Skin epidermis (tissue), 12 donors: ENCODE measurements around the gene ZNF236.
A peak's percentile ranks its signal among the peaks of the same experiment; 100 is the strongest.
"Not testable (repeated sequence)": the region's sequence is repeated elsewhere in the genome, so short reads cannot be mapped to it uniquely, and the experiment has no call there.

Experiments used
- H3K27ac ChIP-seq, 21 experiments: fragments of 200-600 bp; sonication (generic) in 11 of 21; one replicate each; pipeline ENCODE4 v1.5.0; 2020; ENCODE audit warnings: mild to moderate bottlenecking in 3 of 21, inconsistent platforms in 2 of 21, moderate library complexity in 2 of 21
- H3K4me3 ChIP-seq, 7 experiments: fragments of 200-600 bp; sonication (generic) in 2 of 7; one replicate each; pipeline ENCODE4 v1.5.0; 2020; ENCODE audit warnings: inconsistent platforms in 2 of 7, mild to moderate bottlenecking in 2 of 7, moderate library complexity in 1 of 7

ZNF236 gene

DNA sequence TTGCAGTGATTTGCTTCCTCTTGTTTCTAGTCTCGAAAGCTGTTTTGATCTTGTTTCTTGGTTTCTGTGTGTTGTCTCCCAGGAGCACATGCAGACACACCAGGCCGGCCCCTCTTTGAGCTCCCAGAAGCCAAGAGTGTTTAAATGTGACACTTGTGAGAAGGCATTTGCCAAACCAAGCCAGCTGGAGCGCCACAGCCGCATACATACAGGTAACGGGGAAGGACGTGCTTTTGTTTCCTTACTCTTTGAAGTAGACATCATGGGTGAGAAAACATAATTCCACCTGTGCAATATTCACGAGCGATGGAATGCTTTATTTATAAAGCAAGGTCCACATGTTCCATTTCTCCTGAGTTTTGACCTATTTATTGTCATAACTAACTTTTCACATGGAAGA is 137.2 kb downstream of the ZNF236 start:
- H3K4me3 ChIP-seq, result no peak overlapping the region

DNA sequence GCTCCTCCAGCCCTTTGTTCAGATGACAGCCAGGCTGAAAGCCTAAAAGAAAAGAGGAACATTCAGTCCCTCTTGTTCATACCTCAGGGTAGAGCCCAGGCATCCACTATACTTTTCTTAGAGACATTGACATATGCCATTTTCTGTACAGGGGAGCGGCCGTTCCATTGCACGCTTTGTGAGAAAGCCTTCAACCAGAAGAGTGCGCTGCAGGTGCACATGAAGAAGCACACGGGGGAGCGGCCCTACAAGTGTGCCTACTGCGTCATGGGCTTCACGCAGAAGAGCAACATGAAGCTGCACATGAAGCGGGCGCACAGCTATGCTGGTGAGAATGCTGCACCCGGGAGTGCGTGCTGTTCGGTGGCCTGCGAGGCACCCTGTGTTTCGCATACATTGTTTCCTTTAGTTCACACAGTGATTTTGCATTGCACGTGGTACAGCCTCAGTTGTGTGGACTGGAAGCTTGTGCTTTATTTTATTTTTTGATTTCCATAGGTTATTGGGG is 138.2 kb downstream of the ZNF236 start:
- no peak overlapping the region for H3K4me3 ChIP-seq
- no peak overlapping the region for H3K27ac ChIP-seq

More for the DNA sequence above, 137.2 kb downstream of the ZNF236 start:
- H3K27ac ChIP-seq, result no peak overlapping the region

DNA sequence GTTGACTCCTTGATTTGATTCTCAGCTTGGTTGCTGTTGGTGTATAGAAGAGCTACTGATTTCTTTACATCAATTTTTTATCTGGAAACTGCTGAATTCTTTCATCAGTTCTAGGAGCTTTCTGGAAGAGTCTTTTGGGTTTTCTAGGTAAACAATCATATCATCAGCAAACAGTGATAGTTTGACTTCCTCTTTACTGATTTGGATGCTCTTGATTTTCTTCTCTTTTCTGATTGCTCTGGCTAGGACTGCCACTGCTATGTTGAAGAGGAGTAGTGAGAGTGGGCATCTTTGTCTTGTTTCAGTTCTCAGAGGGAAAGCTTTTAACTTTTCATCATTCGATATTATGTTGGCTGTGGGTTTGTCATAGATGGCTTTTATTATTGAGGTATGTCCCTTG is 140.5 kb downstream of the ZNF236 start:
- H3K27ac ChIP-seq, result no peak overlapping the region

DNA sequence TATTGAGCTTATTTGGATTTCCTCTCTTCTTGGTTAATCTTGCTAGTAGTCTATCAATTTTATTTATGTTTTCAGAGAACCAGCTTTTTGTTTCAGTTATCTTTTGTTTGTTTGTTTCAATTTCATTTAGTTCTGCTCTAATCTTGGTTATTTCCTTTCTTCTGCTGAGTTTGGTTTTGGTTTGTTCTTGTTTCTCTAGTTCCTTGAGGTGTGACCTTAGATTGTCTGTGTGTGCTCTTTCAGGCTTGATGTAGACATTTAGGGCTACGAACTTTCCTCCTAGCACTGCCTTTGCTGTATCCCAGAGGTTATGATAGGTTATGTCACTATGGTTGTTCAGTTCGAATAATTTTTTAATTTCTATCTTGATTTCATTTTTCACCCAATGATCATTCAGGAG is 141.6 kb downstream of the ZNF236 start:
- Histone ChIP-seq H3K27ac (peak overlapping the region in 1 of 21 experiments; percentile 6), H3K4me3 (no peak overlapping the region)

More for the DNA sequence above, 140.5 kb downstream of the ZNF236 start:
- H3K4me3 ChIP-seq, result no peak overlapping the region

DNA sequence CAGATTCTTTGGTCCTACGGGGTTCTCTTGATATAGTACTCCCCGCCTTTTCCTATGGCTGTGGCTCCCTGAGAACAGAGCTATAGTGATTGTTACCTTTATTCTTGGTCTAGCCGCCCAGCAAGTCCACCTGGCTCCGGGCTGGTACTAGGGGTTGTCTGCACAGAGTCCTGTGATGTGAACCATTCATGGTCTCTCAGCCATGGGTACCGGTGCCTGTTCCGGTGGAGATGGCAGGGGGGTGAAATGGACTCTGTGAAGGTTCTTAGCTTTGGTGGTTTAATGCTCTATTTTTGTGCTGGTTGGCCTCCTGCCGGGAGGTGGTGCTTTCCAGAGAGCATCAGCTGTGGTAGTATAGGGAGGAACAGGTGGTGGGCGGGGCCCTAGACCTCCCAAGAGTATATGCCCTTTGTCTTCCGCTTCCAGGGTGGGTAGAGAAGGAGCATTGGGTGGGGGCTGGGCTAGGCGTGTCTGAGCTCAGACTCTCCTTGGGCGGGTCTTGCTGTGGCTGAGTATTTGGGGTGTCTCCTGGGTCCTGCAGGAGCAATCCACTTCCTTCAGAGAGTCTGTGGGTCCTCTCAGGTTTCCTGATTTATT is 143.3 kb downstream of the ZNF236 start:
- not testable (repeated sequence) for H3K4me3 ChIP-seq
- H3K27ac ChIP-seq, result peak overlapping the region in 1 of 21 experiments; percentile 3

DNA sequence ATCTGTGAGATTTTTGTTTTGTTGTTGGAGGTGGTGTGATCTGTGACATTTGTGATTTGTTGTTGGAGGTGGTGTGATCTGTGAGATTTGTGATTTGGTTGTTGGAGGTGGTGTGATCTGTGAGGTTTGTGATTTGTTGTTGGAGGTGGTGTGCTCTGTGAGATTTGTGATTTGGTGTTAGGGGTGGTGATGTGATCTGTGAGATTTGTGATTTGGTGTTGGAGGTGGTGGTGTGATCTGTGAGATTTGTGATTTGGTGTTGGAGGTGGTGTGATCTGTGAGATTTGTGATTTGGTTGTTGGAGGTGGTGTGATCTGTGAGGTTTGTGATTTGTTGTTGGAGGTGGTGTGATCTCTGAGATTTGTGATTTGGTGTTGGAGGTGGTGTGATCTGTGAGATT is 144.9 kb downstream of the ZNF236 start:
- not testable (repeated sequence) for H3K4me3 ChIP-seq, H3K27ac ChIP-seq

DNA sequence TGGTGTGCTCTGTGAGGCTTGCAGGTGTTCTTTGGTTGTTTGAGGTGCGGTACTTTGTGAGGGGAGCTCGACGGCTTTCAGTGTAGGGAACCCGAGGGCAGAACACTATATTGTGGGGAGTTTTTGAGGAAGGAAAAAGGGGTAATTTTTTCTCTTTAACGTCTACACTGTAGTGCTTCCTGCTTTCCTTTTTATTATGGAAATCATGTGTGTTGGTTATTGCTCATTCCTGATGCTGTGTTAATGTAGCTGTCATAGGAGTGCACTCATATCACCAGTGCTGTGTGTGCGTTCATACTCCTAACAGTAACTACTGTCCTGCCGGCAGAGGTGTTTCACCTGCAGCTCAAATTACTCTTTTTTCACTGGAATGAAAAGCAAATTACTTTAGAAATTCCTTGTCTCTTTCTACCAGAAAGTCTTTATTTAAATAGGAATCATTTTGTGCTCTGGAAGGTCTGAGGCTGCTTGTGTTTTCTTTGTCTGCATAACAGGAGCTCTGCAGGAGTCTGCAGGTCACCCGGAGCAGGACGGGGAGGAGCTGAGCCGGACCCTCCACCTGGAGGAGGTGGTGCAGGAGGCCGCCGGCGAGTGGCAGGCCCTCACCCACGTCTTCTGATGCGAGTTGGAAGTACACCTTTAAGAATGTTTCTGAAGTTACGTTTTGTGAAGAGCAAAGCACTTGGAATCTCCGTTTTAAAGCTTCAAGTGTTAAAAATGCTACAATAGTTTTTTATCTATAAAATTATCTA is 145.5 kb downstream of the ZNF236 start:
- H3K27ac ChIP-seq, result no peak overlapping the region
- H3K4me3 ChIP-seq, result no peak overlapping the region

DNA sequence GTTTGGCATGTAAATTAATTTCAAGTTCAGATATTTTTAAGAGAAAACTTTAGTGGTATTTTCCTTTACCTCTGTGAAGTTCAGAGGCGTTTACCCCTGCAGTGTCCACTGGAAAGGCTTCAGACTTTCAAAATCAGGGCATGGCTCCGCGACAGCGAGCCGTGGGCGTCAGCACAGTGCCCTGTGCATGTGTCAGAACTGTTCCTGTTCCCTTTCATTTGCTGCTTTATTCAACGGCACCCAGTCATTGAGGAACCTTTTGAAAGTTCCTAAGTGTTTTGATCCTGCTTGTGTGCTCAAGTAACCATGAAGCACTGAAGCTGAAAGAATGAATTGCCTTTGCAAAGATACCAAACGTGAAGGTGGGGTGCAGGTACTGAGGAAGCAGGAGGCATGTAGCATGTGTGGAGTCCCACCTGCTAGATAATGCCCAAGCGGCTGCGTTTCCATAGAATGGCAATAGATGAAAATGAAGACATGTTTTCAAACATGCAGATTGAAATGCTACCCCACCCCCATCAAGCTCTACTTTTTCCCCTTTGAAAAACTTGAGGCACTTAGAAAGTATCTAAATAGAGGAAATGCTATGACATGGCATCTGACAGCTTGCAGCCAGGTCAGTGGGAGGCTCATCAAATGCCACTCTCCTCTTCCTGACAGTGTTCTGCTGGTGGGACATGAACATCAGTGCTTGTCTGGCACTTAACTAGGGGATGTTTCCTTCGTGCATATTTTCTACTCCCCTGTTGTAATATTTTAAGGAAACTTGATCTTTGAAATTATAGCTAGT is 148.6 kb downstream of the ZNF236 start:
- Histone ChIP-seq H3K27ac (no peak overlapping the region), H3K4me3 (no peak overlapping the region)

DNA sequence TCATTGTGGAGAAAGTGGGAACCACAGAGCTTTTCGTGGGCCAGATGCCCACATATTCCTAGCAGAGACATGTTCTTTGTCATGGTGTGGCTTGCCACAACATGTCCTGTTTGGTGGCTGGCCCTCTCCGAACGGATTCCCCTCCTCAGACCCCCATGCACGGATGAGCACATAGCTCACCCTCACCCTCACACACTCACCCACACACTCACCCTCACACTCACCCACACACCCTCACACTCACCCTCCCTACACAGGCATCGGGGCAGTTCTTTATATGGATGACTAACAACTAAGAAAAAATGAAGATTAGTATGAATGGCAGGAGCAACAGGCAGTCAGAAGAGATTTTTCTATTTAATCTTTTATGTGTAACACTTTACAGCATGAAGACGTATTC is 149.9 kb downstream of the ZNF236 start:
- Histone ChIP-seq H3K27ac (no peak overlapping the region), H3K4me3 (no peak overlapping the region)

DNA sequence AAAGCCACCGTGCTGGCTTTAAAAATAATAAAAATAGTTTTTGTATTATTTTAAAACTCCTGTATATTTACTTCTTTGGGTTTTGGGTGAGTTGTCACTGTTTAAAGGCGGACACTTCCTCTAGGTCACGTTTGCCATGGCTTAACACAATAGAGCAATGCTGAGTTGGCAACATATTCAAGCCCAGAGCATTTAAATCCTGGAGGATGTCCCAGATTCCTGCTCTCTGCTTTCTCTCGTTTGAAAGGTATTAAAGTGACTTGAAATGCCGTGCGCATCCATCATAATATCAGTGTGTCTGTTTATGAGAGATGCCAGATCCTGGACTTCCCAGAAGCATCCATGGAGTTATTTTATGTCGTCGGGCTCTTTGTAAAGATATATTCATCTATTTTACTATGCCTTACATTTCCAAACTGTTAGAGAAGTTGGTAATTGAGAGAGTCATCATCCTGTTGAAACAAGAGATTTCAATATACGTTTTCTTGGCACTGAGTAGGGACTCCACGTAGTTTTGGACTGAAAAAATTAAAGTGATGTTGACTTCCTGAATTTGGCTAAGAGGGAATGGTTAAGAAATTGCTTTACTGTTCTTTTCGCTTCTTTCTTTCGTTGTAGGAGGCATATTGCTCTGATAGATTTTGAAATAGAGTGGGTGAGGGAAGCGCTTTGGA is 150.6 kb downstream of the ZNF236 start:
- Histone ChIP-seq H3K27ac (peak overlapping the region in 1 of 21 experiments; percentile 26), H3K4me3 (no peak overlapping the region)

DNA sequence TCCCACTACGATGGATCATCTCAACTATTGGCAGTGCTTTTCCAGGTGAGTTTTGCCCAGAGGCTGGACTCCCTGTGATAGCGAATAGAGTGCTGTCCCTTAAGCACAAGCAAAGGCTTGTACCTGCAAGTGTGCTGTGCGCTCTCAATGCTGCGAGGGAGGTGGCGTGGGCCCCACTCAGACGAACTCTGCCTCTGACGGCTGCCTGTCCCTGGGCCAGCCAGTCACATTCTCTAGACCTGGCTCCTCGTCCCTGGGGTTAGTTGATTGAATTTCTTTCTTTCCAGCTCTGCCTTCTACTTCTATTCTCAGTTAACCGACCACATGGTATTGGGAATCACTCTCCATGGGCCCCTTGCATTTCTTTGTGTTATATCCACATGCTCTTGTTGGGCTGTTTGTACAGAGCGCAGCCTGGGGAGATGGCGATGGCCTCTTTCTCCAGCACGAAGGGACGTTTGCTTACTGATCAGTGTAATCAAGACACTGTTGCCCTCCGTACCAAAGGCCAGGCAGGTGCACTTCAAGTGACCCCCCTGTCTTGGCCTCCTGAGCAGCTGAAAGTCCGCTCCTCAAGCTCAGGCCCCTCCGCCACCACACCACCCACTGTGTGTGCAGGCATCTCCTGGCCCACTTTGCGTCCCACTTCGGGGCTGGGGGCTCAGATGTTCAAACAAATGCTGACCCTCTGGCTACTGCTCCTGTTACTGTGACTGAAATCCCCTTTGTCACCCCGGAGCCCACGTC is 151.3 kb downstream of the ZNF236 start:
- Histone ChIP-seq H3K4me3 (no peak overlapping the region), H3K27ac (peak overlapping the region in 1 of 21 experiments; percentile 26)

DNA sequence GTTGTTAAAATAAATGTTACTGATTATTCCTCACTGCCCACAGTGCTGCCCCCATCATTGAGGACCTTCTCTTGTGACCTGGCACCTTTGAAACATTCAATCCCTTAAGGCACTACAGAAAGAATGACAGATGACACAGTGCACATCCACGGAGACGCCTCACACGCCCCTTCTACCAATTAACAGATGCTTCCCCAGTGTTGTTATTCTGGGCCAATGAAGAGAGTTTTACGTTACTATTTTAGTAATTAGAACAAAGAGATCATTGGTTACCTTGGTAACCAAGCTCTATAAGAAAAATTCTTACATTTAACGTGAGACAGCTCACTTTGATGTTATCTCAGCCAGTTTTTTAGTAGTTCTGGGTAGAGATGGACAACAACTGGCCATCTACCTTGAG is 152.0 kb downstream of the ZNF236 start:
- Histone ChIP-seq H3K27ac (no peak overlapping the region), H3K4me3 (no peak overlapping the region)

DNA sequence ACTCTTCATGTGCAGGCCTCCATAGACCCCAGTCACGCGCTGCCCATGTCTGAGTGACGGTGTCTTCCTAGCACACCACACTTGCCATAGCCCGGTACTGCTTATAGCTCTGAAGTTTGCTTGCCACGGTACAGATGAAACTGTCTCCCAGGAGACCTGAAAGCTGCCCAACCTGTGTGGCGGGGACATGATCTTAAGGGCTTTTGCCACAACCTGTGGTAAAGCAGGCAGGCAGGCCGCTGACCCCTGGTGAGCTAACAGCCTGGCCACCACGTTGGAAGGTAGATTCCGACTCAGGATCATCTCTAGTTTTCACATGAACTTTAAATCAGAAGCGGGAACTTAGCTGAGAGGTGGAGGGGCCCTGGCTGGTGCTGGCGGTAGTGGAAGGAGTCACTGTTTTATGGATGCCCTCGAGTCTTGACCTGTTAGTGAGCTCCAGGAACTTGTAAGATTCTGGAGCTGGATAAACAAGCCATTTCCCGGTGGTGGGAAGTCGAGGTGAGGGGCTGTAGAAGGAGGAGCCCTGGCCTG is 153.3 kb downstream of the ZNF236 start:
- Histone ChIP-seq H3K27ac (no peak overlapping the region), H3K4me3 (no peak overlapping the region)

DNA sequence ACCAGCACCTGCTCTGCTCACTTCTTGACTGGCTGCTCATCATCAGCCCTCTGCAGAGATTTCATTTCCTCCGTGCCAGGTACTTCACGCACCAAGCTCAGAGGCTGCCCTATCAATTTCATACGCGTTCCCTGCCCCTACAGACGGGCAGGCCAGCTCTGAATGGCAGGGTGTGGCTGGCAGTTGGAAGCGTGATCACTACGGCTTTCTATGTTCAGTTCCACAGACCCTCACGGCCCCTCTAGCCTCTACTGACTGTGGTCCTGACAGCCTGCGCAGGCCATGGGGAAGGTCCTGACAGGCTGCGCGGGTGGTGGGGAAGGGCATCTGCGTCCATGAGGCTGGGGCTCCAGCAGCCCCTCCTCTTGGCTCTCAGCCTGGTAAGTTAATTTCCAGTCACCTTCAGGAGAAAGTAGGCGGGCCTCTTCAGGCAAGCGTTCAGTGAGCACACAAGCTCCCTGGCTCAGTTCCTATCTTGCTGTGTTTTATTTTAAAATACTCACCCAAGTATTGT is 154.8 kb downstream of the ZNF236 start:
- Histone ChIP-seq H3K27ac (no peak overlapping the region), H3K4me3 (no peak overlapping the region)

DNA sequence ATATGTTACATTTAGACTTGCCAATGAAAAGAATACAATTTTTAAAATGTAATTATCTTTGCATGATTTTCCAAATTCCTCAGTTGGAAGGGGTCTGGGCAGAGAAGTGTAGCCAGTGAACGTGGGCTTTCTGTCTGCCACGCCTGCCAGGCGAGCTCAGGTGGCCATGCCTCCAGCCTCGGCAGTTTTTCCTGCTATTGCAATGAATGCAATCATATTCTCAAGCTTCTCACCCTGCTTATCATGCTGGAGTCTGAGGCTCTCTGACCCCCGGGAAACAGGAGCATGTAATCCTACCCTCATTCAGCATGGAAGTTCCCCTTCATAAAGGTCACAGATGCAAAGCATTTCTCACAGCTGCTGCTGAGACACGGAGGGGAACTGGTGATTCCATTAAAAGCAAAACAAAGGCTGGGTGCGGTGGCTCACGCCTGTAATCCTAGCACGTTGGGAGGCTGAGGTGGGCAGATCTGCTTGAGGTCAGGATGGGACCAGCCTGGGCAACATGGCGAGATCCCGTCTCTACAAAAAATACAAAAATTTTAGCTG is 155.4 kb downstream of the ZNF236 start:
- Histone ChIP-seq H3K4me3 (no peak overlapping the region), H3K27ac (no peak overlapping the region)

DNA sequence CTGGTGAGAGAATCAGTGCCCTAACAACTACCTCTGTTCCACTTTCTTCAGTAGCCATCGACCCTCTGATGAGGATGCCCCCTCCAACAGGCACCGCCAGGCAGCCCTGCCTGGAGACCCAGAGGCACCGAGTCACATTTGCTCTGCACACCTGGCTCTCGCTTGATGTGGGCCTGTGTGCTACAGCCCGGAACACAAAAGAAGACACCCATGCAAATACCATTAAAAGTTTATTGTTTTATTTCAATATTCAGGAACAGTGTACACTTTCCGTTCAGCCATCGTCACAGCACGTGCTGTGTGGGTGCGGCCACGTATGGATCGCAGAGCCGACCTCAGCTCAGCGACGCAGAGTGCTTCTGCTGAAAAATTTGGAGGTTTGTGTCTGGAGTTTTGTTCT is 156.3 kb downstream of the ZNF236 start:
- no peak overlapping the region for H3K27ac ChIP-seq

DNA sequence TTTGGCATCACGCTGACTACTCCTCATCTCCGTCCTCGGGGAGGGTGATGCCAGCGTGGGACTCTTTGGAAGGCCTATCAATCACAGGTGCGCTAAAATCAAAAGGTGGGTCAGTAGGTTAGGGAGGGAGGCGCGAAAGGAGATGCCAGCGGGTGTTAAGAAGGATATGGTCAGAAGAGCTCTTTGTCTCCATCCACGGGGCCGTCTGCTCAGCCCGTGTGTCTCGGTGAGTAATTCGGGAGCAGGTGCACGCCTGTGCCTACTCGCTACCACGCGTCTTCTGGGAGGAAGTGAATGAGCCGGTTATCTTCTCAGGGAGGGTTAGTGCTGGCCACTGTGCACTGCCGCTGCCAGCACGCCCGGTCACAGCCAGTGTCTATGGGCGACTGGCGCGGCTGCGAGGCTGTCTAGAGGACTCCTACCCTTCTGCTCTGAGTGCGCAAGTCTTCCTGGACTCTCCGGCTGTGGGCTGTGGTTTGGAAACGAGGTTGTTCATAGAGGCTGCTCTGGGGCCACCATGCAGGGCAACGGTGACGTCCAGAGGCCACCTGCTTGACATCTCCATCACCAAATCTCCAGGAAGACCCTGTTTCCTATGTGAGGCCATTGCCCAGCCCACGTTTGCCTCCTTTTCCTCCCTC is 156.9 kb downstream of the ZNF236 start:
- H3K4me3 ChIP-seq, result no peak overlapping the region
- no peak overlapping the region for H3K27ac ChIP-seq

More for the DNA sequence above, 156.3 kb downstream of the ZNF236 start:
- no peak overlapping the region for H3K4me3 ChIP-seq

DNA sequence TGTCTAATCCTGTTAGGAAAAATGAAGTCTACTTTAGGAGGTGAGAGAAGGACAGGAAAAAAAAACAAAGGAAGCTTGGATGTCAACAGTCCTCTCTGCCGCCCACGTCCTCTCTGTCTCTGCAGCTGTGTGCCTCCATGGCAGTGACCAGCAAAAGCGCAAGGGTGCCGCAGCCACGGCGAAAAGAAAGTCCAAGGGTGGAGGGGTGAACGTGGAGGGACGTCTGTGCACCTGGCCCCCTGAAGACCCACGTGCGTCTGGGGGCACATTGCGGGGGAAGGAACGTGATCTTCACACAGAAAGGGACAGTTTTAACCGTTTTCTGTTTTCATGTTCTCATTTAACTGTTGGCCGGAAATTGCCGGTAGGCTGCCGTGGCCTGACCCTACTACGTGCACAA is 157.5 kb downstream of the ZNF236 start:
- peak overlapping the region in 1 of 21 experiments; percentile 18 for H3K27ac ChIP-seq

More for the DNA sequence above, 157.5 kb downstream of the ZNF236 start:
- no peak overlapping the region for H3K4me3 ChIP-seq
